Cerebellar nuclear complex (tissue), 1 donor: ENCODE data around the gene MYH15.

ENCODE experiments used
- DNase-seq, 2 experiments: peaks; one replicate each; lab custom pipeline; 2025; lab: John Stamatoyannopoulos, UW

Gene MYH15

DNA sequence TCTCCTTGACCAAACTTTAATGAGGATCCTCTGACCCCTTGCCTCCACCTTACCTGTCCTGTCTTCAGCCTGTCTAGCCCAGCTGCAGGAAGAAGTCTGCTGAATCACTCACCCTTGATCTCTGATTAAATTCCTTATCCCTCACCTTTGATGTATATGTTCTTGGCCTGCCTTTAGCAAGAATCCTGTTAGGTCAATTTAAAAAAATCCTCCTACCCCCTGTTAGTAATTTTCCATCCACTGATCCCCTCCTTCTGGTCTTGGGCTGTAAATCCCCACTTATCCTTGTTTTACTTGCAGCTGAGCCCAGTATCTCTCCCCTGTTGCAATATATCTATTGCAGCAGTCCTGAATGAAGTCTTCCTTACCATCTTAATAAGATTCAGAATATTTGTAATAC, 39.0 kb downstream of the MYH15 start:
- no peak for DNase-seq

DNA sequence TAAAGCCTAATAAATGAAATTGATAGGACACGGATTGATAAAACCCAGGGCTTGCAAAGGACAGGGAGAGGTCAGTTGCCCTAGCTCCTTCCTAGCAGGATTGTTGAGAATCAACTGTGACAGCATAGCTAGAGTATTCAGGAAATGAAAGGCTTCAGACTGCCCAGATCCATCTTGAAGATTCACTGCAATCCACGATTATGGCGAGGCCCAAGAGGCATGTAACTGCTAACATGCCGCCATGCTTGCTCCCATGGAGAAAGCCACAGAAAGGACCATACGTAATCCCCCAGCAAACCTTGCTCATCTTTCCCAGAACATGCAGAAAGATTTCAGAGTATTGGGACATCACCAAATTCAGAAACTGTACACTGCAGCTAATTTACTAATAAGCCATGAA, 41.3 kb downstream of the MYH15 start:
- no peak for DNase-seq

DNA sequence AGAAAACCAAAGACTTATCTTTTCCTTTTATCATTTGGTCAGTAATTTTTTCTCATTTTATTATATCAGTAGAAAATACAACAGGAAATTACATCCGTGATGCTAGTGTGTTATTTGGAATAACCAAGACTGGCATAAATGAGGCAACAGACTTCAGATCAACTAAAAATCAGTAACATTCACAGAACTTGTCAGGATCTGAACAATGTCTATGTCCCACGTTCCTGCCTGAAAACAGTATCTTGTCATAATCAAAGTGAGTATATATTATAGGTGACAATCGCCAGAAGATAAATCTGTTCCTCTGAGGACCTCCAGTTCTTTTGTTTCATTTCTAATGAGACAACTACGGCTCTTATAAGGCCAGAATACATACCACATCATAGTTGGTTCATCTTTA, 41.8 kb downstream of the MYH15 start:
- DNase-seq = no peak

DNA sequence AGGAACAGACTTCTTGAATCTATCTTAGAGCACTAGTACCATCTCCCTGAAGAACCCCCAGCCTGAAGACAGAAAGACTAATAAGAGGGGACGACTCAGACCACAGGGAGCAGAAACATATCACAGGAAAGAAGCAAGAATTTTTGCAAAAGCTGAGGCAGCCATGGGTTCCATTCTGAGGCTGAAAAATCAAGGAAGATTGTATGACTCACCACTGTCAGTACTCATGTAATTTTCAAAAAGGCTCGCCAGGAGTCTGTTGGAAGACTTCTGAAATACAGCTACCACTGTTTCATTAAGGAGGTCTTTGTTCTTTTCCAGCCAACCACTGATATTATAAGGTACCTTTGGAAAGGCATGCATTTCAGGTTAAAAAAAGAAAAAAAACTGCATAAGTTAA, 47.5 kb downstream of the MYH15 start:
- DNase-seq = no peak

DNA sequence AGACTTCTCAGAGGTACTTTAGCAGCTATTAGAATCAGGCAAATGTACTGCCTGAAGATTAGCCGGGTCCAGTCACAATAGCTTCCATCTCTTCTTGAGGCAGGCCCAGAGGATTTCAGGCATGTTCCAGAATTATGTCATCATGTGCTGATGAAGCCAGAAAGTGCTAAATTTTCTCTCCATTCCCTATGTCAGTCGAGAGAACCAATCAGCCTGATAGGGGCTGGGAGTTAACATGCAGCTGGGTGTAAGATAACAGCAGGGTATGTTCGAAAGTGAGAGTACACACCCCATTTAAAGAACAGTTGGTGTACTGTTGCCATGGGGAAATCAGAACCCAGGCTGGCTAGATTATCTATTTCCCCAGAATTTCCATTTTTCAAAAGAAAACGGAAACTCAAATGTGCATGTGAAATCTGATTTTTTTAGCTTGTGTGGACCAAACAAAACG, 48.7 kb downstream of the MYH15 start:
- DNase-seq = no peak

DNA sequence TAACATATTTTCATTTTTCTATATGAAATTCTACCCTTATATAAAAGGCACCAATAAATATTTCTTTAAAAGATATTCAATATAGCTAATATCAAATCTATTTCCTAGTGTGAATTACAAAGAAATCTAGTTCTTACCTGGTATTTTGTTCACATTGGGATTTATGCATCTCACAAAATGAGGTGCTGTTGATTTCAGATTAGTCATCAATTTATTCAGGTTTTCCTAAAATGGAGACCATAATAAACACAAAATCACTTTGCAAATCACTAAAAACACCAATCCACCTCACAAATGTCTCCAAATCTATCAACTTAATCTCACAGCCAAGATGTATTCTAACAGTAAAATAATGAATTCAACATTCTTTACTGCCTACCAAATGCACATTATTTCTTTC, 51.2 kb downstream of the MYH15 start:
- DNase-seq = no peak

DNA sequence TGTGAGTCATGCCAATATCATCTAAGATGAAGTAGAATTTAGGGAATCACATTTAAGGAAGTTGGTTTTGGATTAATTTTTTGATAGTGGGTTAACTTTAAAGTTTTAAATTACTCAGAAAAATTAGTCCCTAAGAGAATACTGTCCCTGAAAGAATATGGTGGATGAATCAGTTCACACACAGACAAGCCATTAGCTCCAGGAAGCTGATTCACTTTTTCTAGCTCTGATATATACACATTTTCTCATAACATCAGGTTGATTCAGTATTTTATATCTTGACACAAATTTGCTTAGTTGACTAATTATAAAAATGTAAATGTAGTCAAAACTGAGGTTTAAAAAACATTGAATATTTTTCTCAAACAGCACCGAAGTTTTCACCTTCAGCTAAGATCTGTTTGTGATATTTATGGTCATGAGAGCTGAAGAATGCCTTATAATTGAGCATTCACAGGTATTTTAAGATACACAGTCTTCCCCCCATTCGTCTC, 55.1 kb downstream of the MYH15 start:
- DNase-seq = no peak

DNA sequence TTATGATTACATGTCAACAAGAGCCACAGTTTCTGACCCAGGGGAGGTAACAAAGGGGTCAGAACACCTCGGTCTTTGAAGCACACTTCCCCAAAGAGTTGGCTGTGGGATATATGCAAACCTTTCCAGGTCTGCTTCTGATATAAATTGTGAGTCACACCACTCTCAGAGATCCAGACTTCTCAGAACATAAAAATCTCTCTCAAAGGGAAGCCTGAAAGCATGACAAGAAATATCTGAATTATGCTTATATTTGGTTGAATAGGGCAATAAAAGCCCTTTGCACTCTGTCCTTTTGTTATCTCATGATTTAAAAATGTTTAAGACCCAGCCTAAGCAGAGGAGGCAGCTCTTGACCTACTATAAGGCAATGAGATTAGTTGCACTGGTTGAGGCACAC, 56.8 kb downstream of the MYH15 start:
- no peak for DNase-seq

DNA sequence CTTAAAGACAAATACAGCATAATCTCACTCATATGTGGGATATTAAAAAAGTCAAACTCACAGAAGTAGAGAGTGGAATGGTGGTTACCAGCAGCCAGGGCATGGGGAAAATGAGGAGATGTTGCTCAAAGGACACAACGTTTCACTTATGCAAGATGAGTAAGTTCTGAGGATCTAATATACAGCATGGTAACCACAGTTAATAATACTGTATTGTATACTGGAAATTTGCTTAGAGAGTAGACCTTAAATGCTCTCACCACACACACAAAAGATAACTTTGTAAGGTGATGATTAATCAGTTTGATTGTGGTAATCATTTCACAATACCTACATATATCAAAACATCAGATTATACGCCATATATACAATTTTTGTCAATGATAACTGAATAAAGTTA, 60.0 kb downstream of the MYH15 start:
- DNase-seq = no peak

DNA sequence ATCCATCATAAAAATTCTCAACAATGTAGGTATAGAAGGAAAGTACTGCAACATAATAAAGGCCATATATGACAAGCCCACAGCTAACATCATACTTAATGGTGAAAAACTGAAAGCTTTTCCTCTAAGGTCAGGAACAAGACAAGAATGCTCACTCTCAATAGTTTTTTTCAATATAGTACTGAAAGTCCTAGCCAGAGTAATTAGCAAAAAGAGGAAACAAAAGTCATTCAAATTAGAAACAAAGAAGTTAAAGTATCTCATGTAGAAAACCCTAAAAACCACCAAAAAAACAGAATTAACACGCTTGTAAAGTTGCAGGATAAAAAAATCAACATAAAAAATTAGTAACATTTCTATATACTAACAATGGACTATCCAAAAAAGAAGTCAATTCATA, 61.8 kb downstream of the MYH15 start:
- no peak for DNase-seq

DNA sequence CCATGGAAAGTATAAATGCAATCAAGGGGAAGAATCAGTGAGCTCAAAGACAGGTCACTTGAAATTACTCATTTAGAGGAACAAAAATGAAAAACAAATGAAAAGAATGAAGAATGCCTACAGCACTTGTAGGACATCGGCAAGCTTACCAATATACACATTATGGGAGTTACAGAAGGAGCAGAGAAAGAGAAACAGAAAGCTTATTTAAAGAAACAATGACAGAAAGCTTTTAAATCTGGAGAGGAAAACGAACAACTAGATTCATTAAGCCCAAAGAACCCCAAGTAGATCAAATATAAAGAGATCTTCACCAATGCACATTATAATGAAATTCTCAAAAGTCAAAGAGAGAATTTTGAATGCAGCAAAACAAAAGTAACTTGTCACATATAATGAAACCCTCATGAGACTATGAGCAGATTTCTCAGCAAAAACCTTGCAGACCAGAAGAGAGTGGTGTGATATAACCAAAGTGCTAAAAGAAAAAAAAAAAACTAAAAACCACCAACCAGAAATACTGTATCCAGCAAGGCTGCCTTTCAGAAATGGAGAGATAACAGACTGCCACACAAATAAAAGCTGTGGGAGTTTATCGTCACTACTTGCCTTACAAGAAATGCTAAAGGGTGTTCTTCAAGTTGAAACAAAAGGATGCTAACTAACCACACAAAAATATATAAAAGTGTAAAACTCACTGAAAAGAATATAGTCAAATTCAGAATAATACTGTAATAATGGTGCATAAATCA, 63.1 kb downstream of the MYH15 start:
- DNase-seq = no peak

DNA sequence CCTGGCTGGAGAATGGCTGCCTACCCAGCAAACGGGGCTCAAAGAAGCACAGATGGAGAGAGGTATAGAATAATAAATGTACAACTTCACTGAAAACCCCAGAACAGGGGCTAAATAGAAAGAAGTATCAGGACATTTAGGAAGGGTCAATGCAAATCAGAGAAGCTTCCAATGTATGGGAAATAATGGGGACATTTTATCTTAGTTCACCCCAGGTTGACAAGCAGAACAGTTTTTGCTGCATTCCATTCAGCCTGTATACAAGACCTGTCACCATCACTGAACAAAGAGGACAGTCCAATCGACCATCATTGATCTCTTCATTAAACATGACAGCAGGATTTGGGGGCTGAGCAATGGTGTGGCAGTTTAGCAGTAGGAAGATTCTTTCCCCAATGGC, 68.1 kb downstream of the MYH15 start:
- no peak for DNase-seq

DNA sequence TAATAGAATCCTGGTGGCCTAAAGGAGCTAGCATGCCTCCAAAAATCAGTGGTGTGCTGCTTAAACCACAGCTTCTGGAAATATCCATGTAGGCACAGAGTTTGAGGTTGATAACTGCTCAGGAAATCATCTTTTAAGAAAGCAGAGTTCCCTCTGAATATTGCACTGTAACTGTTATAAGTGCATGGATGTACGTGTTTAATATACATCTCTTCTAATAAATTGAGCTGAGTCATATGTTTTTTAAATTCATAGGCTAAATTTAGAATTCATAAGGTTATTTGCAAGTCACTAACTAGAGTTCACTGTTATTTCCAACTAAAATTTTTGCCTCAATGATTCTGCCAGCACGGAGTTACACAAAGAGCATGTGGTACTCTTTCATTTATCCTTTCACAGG, 68.9 kb downstream of the MYH15 start:
- no peak for DNase-seq

DNA sequence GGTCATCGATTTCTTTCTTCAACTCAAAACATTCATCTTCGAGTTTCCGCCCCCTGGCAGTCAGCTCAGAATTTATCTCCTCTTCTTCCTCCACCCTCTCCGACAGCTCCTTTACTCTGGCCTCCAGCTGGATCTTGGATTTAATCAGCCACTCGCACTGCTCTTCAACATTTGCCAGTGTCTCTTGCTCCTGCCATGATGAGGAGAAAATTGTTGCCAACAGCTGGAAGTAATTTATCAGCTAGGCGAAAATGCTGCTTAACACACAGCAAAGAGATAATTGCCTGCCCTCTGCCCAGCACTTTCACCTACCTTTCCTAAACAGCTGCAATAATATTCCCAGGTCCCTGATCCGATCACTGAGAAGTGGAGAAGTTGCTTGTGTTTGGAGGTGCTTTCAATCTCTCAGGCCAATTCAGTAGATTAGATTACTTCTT, 69.3 kb downstream of the MYH15 start:
- DNase-seq = no peak

DNA sequence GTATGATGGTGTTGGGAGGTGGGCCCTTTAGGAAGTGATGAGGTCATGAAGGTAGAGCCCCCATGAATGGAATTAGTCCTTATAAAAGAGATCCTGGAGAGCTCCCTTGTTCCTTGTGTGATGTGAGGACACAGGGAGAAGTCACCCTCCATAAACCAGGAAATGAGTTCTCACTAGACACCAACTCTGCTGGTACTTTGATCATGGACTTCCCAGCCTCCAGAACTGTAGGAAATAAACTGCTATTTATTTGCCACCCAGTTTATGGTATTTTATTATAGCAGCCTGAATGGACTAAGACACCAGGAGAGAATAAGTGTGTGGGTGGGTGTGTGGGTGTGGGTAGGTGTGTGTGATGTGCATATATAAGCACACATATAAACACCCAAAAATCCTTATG, 71.9 kb downstream of the MYH15 start:
- DNase-seq = no peak

DNA sequence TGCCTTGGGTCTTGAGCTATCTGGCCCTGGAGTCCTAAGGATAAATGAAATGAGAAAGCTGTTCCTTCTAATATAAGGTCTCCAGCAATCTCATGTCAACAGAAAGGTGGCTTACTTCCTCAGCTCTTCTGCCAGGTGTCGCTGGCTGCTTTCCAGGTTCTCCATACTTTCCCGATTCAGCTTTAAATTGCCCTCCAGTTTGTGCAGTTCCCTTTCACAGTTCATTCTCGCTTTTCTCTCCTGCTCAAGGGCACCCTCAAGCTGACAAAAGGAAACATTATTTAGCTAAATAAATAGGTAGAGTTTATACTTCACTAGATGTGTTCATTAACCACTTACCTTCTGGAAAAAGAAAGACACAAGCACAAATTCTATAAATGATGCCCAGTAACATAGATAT, 73.0 kb downstream of the MYH15 start:
- no peak for DNase-seq

DNA sequence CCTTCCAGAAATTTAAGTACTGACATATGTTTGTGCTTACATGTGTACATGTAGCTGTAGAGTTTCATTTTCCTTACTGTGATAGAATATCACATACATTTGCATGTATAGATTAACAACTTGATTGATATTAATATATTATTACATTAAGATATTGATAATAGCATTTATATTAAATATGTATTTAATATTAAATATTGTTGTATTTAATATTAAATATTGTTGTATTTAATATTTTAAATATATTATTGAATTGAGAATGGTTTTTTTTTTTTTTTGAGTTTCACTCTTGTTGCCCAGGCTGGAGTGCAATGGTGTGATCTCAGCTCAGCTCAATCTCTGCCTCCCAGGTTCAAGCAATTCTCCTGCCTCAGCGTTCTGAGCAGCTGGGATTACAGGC, 76.5 kb downstream of the MYH15 start:
- no peak for DNase-seq

DNA sequence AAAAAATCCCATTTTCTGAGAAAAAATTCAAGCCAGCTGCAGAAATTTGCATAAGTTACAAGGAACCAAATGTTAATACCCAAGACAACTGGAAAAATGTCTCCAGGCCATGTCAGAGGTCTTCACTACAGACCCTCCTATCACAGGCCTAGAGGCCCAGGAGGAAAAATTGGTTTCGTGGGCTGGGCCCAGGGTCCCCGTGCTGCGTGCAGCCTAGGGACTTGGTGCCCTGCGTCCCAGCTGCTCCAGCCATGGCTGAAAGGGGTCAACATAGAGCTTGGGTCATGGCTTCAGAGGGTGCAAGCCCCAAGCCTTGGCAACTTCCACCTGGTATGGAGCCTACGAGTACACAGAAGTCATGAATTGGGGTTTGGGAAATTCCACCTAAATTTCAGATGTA, 78.0 kb downstream of the MYH15 start:
- no peak for DNase-seq

DNA sequence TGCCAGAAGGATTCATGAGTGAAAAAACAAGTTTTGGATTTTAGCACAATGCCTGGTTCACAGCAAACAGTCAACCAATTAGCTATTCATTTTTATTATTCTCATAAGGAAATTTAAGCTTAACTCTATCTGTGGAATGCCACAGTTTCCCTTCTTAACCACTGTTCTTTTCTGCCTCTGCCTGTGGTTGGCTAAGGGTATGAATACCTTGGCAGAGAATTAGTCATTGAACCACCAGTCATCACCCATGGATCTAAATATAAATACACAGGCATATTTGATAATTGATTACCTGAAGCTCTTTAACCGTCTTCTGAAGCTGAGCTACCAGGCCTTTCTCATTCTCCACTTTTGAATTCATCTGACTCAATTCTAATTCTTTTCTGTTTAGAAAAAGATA, 79.9 kb downstream of the MYH15 start:
- no peak for DNase-seq

DNA sequence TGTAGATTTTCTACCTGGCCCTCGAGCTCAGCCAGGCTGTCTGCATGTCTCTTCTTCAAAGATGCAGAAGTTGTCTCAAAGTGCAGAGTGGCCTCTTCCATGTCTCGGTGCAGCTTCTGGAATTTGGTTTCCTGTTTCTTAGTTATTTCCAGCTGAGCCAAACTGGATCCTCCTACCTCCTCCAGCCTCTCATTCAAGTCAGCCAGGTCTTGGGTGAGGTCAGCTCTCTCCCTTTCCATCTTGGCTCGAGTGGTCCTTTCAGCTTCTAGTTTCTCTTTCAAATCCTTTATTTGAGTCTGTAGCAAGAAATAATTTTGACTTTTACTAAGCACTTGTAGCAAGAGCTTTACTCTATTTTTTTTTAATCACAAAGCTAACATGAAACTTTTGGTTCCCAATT, 81.8 kb downstream of the MYH15 start:
- DNase-seq = no peak

DNA sequence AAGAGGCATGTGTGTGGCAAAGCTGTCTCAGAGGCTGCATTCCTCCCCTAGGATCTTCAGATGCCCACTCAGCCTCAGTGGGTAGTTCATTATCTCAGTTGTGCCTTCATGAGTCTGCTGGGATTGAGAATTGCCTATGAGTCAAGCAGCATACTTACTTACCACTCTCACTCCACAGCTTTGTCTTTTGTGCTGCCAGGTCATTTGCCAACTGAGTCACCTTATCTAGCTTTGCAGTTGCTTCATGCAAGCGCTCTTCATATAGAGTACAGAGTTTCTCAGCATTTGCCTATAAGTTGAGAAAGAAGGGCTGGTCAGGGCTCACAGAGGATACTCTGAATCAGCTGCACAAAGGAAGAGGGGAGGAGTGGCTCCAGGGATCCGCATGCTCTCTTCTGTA, 89.5 kb downstream of the MYH15 start:
- DNase-seq = no peak

DNA sequence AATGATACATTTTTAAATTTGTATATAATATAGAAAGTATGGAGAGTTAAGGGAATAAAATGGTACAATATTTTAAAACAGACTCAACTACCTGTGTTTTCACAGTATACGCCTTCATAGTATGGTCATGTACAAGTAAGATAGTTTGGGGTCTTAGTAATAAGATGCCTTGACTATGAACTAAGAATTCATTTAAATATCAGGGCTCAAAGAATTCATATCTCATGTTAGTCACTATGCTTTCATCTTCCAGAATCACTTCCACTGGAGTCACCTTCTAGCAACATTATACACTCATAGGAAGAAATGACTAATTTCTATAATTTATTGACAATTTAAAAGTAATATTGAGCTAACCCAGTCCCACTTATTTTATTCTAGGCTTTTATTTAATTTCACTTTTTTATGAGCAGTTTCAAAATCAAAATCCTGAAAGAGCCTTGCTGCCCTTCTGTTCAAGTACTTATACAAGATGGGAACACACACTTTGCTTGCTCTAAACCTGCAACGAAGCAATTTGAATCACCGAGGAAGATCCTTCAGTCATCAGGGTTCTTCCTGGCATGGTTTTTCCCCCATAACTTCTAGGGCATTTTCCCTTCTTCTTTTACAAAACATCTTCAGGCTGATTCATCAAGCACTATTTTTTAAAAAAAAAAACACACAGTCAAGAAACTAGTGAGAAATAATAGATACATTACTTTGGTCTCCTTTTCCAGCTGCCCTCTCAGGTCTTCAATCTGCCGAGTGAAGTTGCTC, 94.1 kb downstream of the MYH15 start:
- DNase-seq = no peak

DNA sequence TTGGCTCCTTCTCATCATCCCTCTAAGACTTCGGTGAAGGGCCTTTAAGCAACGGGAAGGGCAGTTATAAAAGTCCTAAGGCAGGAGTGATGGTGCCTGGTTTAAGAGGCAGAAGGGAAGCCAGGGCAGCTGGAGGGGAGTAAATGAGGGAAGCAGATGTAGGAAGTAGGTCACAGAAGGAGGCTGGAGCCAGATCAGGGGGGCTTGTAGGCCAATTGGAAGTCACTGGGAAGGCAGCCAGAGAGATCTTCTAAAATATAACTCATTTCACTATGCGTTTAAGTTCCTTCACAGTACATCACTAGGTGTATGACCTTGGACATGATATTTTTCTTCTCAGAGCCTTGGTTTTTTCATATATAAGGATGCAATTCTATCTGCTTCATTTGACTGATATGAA, 94.7 kb downstream of the MYH15 start:
- no peak for DNase-seq

DNA sequence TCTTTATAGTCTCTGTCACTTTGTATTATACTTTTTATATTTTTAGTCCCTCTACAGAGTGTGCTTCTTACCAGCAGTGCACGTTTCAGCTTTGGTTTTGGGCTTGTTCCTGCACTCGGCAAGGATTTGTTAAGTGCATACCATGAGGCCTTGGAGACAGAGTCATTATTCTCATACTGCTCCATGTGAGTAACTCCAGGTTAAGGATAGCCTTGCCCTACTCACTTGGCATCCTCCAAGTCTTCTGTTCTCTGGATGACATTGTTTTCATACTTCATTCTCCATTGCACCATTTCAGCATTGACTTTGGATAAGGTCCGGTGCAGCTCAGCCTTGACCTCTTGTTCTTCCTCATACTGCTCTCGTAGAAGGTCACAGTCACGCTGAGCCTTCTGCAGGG, 96.4 kb downstream of the MYH15 start:
- no peak for DNase-seq
